K562 (cell line): ENCODE data around the gene MAGIX. TPM values are rescaled to one million over a fixed set of nuclear protein-coding genes. Genes with fewer than 3 reads are reported as not detected.

ENCODE experiments used
- BCOR ChIP-seq: fragments of 450-650 bp; IDR thresholded peaks from 2 replicates; pipeline ENCODE4 v1.6.1; 2016
- EGR1 ChIP-seq: fragments of 450-650 bp; conservative IDR thresholded peaks from 2 replicates; pipeline ENCODE4 v1.6.1; 2017; ENCODE audit warnings: mild to moderate bottlenecking
- GTF2E2 ChIP-seq: fragments of 200-800 bp; sonication (Bioruptor generic); IDR thresholded peaks from 2 replicates; pipeline ENCODE4 v1.6.1; 2016; ENCODE audit warnings: missing genetic modification characterization, missing compliant biosample characterization
- HDAC6 ChIP-seq: IDR thresholded peaks from 2 replicates; pipeline ENCODE4 v1.6.1; 2012; ENCODE audit warnings: low read depth, mild to moderate bottlenecking, control low read depth, inconsistent platforms, low read length, moderate library complexity
- MEF2D ChIP-seq: conservative IDR thresholded peaks from 2 replicates; pipeline ENCODE4 v1.6.1; 2016; ENCODE audit warnings: low read depth, missing genetic modification characterization, missing compliant biosample characterization
- NFATC3 ChIP-seq: fragments of 450-650 bp; IDR thresholded peaks from 2 replicates; pipeline ENCODE4 v1.6.1; 2017; ENCODE audit warnings: mild to moderate bottlenecking
- NRF1 ChIP-seq, 2 experiments: fragments of 450-650 bp; IDR thresholded peaks in 1 of 2; conservative IDR thresholded peaks in 1 of 2; 2 replicates each; pipeline ENCODE4 v1.6.1; 2014; ENCODE audit warnings: mild to moderate bottlenecking in 2 of 2
- NUFIP1 ChIP-seq: fragments of 450-650 bp; IDR thresholded peaks from 2 replicates; pipeline ENCODE4 v1.6.1; 2018; ENCODE audit not compliant: partially characterized antibody
- PHB ChIP-seq: fragments of 250-450 bp; sonication (Bioruptor Pico); IDR thresholded peaks from 2 replicates; pipeline ENCODE4 v1.5.0; 2021
- PHF8 ChIP-seq: fragments of 200-600 bp; sonication (generic); IDR thresholded peaks from 2 replicates; pipeline ENCODE4 v1.6.1; 2012; ENCODE audit warnings: mixed run types, mild to moderate bottlenecking, inconsistent platforms, low read length, moderate library complexity, borderline replicate concordance
- POLR2AphosphoS2 ChIP-seq: IDR thresholded peaks from 2 replicates; pipeline ENCODE4 v1.6.1; 2012; ENCODE audit warnings: low read length, improper control_type of control experiment
- PRPF4 ChIP-seq: fragments of 200-400 bp; formaldehyde crosslinking; IDR thresholded peaks from one replicate; pipeline ENCODE4 v1.6.1; 2017; ENCODE audit warnings: low read length, low read depth, mild to moderate bottlenecking; ENCODE audit not compliant: insufficient read depth, poor library complexity, severe bottlenecking
- SIN3B ChIP-seq: fragments of 450-650 bp; IDR thresholded peaks from 2 replicates; pipeline ENCODE4 v1.6.1; 2017; ENCODE audit warnings: low read depth, mild to moderate bottlenecking, moderate library complexity
- STAT5A ChIP-seq: IDR thresholded peaks from 2 replicates; pipeline ENCODE4 v1.6.1; 2012; ENCODE audit warnings: low read length, inconsistent platforms, borderline replicate concordance
- ZNF140 ChIP-seq: fragments of 250-450 bp; sonication (Bioruptor Pico); IDR thresholded peaks from 2 replicates; pipeline ENCODE4 v1.8.0; 2021; ENCODE audit warnings: moderate library complexity, mild to moderate bottlenecking, inconsistent platforms
- ZNF146 ChIP-seq: IDR thresholded peaks from one replicate; pipeline ENCODE4 v1.6.1; 2018; ENCODE audit warnings: missing compliant biosample characterization; ENCODE audit not compliant: unreplicated experiment
- ZNF197 ChIP-seq: fragments of 200-800 bp; sonication (Bioruptor generic); IDR thresholded peaks from 2 replicates; pipeline ENCODE4 v1.6.1; 2016; ENCODE audit warnings: low read depth, missing genetic modification characterization, missing compliant biosample characterization
- ZNF384 ChIP-seq: IDR thresholded peaks from 2 replicates; pipeline ENCODE4 v1.6.1; 2012; ENCODE audit warnings: low read depth, low read length, improper control_type of control experiment
- polyA plus RNA-seq, 8 experiments: library from polyadenylated mRNA; depleted of rRNA in 4 of 8; stranded (reverse) in 5 of 8; unstranded in 3 of 8; fragments of >200 nt; fragmentation: Nextera tagmentation in 2 of 8; fragmentation: Illumina TruSeq in 1 of 8; extraction: Ambion mirVana in 2 of 8; extraction: Trizol in 1 of 8; gene quantifications; 2 replicates each; pipeline versions ENCODE4 v1.2.1 to v1.2.3, GENCODE V29; 2011 to 2014; ENCODE audit warnings: inconsistent platforms in 1 of 8, missing spikeins in 1 of 8
- total RNA-seq, 7 experiments: library from RNA; depleted of rRNA in 6 of 7; stranded (reverse); fragments of >200 nt in 6 of 7; fragmentation: Illumina TruSeq in 2 of 7; extraction: Trizol in 2 of 7; gene quantifications; 2 replicates each; pipeline versions ENCODE4 v1.2.1 to v1.2.3, GENCODE V29; 2011 to 2021; ENCODE audit warnings: low replicate concordance in 1 of 7
- TF ChIP-seq, protein P1 (sequence below): fragments of 250-450 bp; sonication (Bioruptor Pico); IDR thresholded peaks from 2 replicates; pipeline ENCODE4 v1.8.0; 2022; ENCODE audit warnings: moderate library complexity, mild to moderate bottlenecking, inconsistent platforms
- TF ChIP-seq, protein P2 (sequence below): fragments of 450-650 bp; formaldehyde crosslinking; IDR thresholded peaks from 2 replicates; pipeline ENCODE4 v1.4.0; 2020; ENCODE audit warnings: mild to moderate bottlenecking, moderate library complexity
- TF ChIP-seq, protein P3 (sequence below): fragments of 250-450 bp; sonication (Bioruptor Pico); IDR thresholded peaks from 2 replicates; pipeline ENCODE4 v1.8.0; 2022; ENCODE audit warnings: inconsistent platforms, mild to moderate bottlenecking, moderate library complexity, borderline replicate concordance
- TF ChIP-seq, protein P4 (sequence below): fragments of 450-650 bp; formaldehyde crosslinking; IDR thresholded peaks from 2 replicates; pipeline ENCODE4 v1.4.0; 2020; ENCODE audit warnings: mild to moderate bottlenecking
- TF ChIP-seq, protein P5 (sequence below): sonication (generic); formaldehyde crosslinking; IDR thresholded peaks from 2 replicates; pipeline ENCODE4 v1.8.1; 2023; ENCODE audit warnings: mild to moderate bottlenecking, missing genetic modification reagents, moderate library complexity

MAGIX gene
- total and polyA plus RNA-seq, 9 of the 15 experiments (the other 6 are each of a cell fraction or from before 2014, with no cell fraction given), result 0.08 to 3.5 (median 0.47) TPM

DNA sequence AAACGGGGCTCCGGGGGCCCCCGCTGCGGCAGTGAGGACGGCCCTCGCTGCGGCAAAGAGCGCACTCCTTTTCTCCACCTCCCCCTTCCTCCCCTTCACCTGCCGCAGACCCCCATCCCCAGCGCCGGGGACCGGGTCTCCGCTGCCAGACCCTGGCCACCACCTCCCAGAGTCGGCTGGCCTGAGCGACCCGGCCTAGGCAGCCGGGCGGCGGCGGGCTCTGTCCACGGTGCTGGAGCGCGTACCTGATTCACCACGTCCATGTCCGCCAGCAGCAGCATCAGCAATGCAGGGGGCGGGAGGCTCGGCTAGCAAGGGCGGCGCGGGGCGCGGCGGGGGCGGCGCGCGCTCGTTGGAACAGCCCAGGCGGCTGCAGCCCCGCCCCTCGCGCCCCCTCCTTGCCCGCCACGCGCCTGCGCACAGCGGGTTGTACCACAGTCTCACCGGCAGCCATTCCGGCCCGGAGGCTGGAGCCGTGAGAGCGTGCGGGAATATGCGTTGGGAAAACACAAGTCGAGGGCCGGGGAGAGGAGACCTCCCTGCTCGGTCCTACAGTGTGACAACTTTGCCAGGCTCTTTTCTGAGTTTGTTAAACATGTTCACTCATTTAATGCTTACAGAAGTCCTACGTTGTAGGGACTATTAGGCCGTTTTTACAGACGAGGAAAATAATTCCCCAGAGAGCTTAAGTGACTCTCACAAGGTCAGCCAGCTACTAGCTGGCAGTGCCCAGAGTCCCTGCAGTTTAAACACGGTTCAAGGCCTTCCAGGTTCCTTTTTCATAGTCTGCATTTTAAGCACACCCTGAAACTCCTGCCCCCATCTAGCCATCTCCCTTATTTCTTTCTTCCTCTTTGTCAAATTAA is 37.6 kb downstream of the MAGIX start, which contains the start of gene SYP (continued):
- TF ChIP-seq ZNF197 (CRISPR knock-in tag), result peak; percentile 77; the same call in 1 of the 2 replicates
- TF ChIP-seq PHB (CRISPR knock-in tag), result no peak
- peak; percentile 55; the same call in 1 of the 2 replicates for TF ChIP-seq GTF2E2 (tag)
- TF ChIP-seq NRF1 (conservative IDR thresholded peaks at IDR 0.05 in 1 of 2, IDR thresholded peaks at IDR 0.05 in 1 of 2), result peak; percentile 94 to 95
- TF ChIP-seq, protein P1, sequence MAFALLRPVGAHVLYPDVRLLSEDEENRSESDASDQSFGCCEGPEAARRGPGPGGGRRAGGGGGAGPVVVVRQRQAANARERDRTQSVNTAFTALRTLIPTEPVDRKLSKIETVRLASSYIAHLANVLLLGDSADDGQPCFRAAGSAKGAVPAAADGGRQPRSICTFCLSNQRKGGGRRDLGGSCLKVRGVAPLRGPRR (CRISPR knock-in tag), result no peak
- no peak; the same call in 1 of the 2 replicates for TF ChIP-seq ZNF384
- TF ChIP-seq ZNF140 (CRISPR knock-in tag), result no peak
- TF ChIP-seq PRPF4, result no peak
- TF ChIP-seq, protein P2, sequence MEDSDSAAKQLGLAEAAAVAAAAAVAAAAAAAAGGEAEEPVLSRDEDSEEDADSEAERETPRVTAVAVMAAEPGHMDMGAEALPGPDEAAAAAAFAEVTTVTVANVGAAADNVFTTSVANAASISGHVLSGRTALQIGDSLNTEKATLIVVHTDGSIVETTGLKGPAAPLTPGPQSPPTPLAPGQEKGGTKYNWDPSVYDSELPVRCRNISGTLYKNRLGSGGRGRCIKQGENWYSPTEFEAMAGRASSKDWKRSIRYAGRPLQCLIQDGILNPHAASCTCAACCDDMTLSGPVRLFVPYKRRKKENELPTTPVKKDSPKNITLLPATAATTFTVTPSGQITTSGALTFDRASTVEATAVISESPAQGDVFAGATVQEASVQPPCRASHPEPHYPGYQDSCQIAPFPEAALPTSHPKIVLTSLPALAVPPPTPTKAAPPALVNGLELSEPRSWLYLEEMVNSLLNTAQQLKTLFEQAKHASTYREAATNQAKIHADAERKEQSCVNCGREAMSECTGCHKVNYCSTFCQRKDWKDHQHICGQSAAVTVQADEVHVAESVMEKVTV, result no peak
- TF ChIP-seq, protein P3, sequence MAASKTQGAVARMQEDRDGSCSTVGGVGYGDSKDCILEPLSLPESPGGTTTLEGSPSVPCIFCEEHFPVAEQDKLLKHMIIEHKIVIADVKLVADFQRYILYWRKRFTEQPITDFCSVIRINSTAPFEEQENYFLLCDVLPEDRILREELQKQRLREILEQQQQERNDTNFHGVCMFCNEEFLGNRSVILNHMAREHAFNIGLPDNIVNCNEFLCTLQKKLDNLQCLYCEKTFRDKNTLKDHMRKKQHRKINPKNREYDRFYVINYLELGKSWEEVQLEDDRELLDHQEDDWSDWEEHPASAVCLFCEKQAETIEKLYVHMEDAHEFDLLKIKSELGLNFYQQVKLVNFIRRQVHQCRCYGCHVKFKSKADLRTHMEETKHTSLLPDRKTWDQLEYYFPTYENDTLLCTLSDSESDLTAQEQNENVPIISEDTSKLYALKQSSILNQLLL (CRISPR knock-in tag), result no peak
- no peak for TF ChIP-seq BCOR
- no peak for TF ChIP-seq NFATC3
- TF ChIP-seq MEF2D (tag), result no peak
- TF ChIP-seq STAT5A, result no peak
- no peak for TF ChIP-seq ZNF146 (CRISPR knock-in tag)
- TF ChIP-seq PHF8, result peak; percentile 76
- TF ChIP-seq HDAC6, result no peak
- TF ChIP-seq SIN3B, result peak; percentile 44; the same call in 1 of the 2 replicates
- TF ChIP-seq NUFIP1, result no peak
- TF ChIP-seq, protein P4, sequence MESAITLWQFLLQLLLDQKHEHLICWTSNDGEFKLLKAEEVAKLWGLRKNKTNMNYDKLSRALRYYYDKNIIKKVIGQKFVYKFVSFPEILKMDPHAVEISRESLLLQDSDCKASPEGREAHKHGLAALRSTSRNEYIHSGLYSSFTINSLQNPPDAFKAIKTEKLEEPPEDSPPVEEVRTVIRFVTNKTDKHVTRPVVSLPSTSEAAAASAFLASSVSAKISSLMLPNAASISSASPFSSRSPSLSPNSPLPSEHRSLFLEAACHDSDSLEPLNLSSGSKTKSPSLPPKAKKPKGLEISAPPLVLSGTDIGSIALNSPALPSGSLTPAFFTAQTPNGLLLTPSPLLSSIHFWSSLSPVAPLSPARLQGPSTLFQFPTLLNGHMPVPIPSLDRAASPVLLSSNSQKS (CRISPR knock-in tag), result no peak
- TF ChIP-seq EGR1, result peak; percentile 57
- TF ChIP-seq POLR2AphosphoS2, result no peak
- TF ChIP-seq, protein P5, sequence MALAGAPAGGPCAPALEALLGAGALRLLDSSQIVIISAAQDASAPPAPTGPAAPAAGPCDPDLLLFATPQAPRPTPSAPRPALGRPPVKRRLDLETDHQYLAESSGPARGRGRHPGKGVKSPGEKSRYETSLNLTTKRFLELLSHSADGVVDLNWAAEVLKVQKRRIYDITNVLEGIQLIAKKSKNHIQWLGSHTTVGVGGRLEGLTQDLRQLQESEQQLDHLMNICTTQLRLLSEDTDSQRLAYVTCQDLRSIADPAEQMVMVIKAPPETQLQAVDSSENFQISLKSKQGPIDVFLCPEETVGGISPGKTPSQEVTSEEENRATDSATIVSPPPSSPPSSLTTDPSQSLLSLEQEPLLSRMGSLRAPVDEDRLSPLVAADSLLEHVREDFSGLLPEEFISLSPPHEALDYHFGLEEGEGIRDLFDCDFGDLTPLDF, result peak; percentile 90
